ENCODE measurements around the gene RNF207. TPM values are rescaled to one million over a fixed set of nuclear protein-coding genes. Genes with fewer than 3 reads are reported as not detected.

The RNF207 gene
- total and polyA plus RNA-seq, 10 of the 15 experiments (the other 5 are each of a cell fraction or from before 2014, with no cell fraction given) = 1.7 to 36.4 (median 13.1) TPM

GRCh38 chr1:6170742-6171201 lies 35.1 kb upstream of the RNF207 start (continued):
- TF ChIP-seq ZBTB11 (CRISPR knock-in tag; IDR thresholded peaks at IDR 0.05) (no peak), PML (IDR thresholded peaks at IDR 0.05; ENCODE audit: low read length) (no peak), MEF2A (IDR thresholded peaks at IDR 0.05; ENCODE audit: insufficient read depth, low read depth, low read length) (no peak), POU2F2 (IDR thresholded peaks at IDR 0.05; ENCODE audit: borderline replicate concordance, low read depth, low read length) (no peak)

GRCh38 chr1:6171548-6172124 lies 34.3 kb upstream of the RNF207 start:
- no peak overlapping the region for H3K4me3 ChIP-seq
- no peaks in the 10 kb centered on the region; the same call in 2 of the 3 replicates for H3K9me3 ChIP-seq (replicated peaks; ENCODE audit: control insufficient read depth, insufficient read depth, low read length)
- no peaks in the 10 kb centered on the region for H3K36me3 ChIP-seq (ENCODE audit: control insufficient read depth in 2 of 2, insufficient read depth in 2 of 2, low read length in 1 of 2)
- H3K9ac ChIP-seq (ENCODE audit: control insufficient read depth, insufficient read depth, low read length) = no peak overlapping the region
- intact Hi-C loops (cut with micrococcal nuclease; ENCODE audit: unreplicated experiment) = no loop called here
- H3K4me1 ChIP-seq (ENCODE audit: control insufficient read depth, insufficient read depth, low read length) = no peaks in the 10 kb centered on the region
- ChIA-PET POLR2A (no interaction called here), CTCF (no interaction called here), SMC1A (ENCODE audit: uncharacterized antibody, unreplicated experiment) (no interaction called here), RAD21 (ENCODE audit: unreplicated experiment) (no interaction called here)
- H3K79me2 ChIP-seq (ENCODE audit: control insufficient read depth, insufficient read depth, low read length) = no peaks in the 10 kb centered on the region
- TF ChIP-seq RAD21 (IDR thresholded peaks at IDR 0.05; ENCODE audit: insufficient read depth, low read depth, low read length) (peak; percentile 10; the same call in 1 of the 2 replicates), CTCF (IDR thresholded peaks at IDR 0.05 in 2 of 3, conservative IDR thresholded peaks at IDR 0.05 in 1 of 3; ENCODE audit: control insufficient read depth in 2 of 3, extremely low read depth in 1 of 3, insufficient read depth in 1 of 3, low read depth in 3 of 3, low read length in 3 of 3) (peak in 1 of 3 experiments; percentile 10; a peak in 1 of 6 replicates), SIX5 (IDR thresholded peaks at IDR 0.05; ENCODE audit: low read depth, low read length, severe bottlenecking) (no peak), ZNF384 (IDR thresholded peaks at IDR 0.05; ENCODE audit: borderline replicate concordance, low read depth, low read length) (no peak)
- no TSS peak for BruUV-seq (replicated peaks)
- H4K20me1 ChIP-seq (ENCODE audit: control insufficient read depth, insufficient read depth) = no peaks in the 10 kb centered on the region
- no peaks in the 10 kb centered on the region; a peak in 2 of 4 replicates for H3K27me3 ChIP-seq (replicated peaks in 1 of 2; ENCODE audit: control insufficient read depth in 2 of 2, insufficient read depth in 2 of 2, low read length in 1 of 2)
- no peak overlapping the region for H3K4me2 ChIP-seq (ENCODE audit: control insufficient read depth, insufficient read depth)
- 16% methylated on average over 10 of the region's 10 CpGs for WGBS (ENCODE audit: insufficient coverage, insufficient replicate concordance, low lambda C conversion rate, missing lambda C conversion rate)
- in situ Hi-C loops (cut with MboI) = no loop called here
- no peak for FAIRE-seq
- H2AFZ ChIP-seq (ENCODE audit: control insufficient read depth, low read depth, low read length) = no peak overlapping the region
- ATAC-seq = peak; percentile 48; the same call in 2 of the 3 replicates
- no peak for DNase-seq (ENCODE audit: low read depth, low spot score)
- no peak overlapping the region for H3K27ac ChIP-seq (ENCODE audit: control insufficient read depth, insufficient read depth)

Measured in GM12878 (cell line).